Astrocyte (in vitro differentiated cells and primary cell): ENCODE results near the gene CCDC57. TPM values are rescaled to one million over a fixed set of nuclear protein-coding genes. Genes with fewer than 3 reads are reported as not detected.
"Not testable (repeated sequence)": the region's sequence is repeated elsewhere in the genome, so short reads cannot be mapped to it uniquely, and the experiment has no call there.

Experiments used
- DNase-seq: peaks from one replicate; pipeline ENCODE4 v3.0.0-alpha.2; 2010; ENCODE audit warnings: low read depth
- FAIRE-seq: peaks from 2 replicates; lab custom pipeline; 2011; peaks lifted over from hg19 to GRCh38; lab: Jason Lieb, UNC
- H2AFZ ChIP-seq: 2 replicates; pipeline ENCODE4 v1.6.0; 2012; ENCODE audit warnings: low read depth, low read length, inconsistent platforms
- H3K27ac ChIP-seq: 2 replicates; pipeline ENCODE4 v1.5.1; 2011; ENCODE audit warnings: low read depth, low read length, inconsistent platforms
- H3K27me3 ChIP-seq: 2 replicates; pipeline ENCODE4 v1.6.0; 2011; ENCODE audit warnings: low read length, inconsistent platforms; ENCODE audit not compliant: insufficient read depth
- H3K36me3 ChIP-seq: 2 replicates; pipeline ENCODE4 v1.5.1; 2011; ENCODE audit warnings: low read length, inconsistent platforms; ENCODE audit not compliant: insufficient read depth
- H3K4me1 ChIP-seq: 2 replicates; pipeline ENCODE4 v1.5.1; 2011; ENCODE audit warnings: low read length, inconsistent platforms; ENCODE audit not compliant: insufficient read depth
- H3K4me2 ChIP-seq: 2 replicates; pipeline ENCODE4 v1.6.0; 2012; ENCODE audit warnings: low read length, inconsistent platforms
- H3K4me3 ChIP-seq: 2 replicates; pipeline ENCODE4 v1.5.1; 2011; ENCODE audit warnings: low read depth, mild to moderate bottlenecking, low read length, inconsistent platforms; ENCODE audit not compliant: insufficient read depth
- H3K79me2 ChIP-seq: 2 replicates; pipeline ENCODE4 v1.6.0; 2012; ENCODE audit warnings: mild to moderate bottlenecking, low read length, inconsistent platforms; ENCODE audit not compliant: insufficient read depth
- H3K9ac ChIP-seq: 2 replicates; pipeline ENCODE4 v1.6.0; 2012; ENCODE audit warnings: mild to moderate bottlenecking, low read length, inconsistent platforms
- H3K9me3 ChIP-seq: 2 replicates; pipeline ENCODE4 v1.5.1; 2012; ENCODE audit warnings: low read depth, mild to moderate bottlenecking, low read length, inconsistent platforms; ENCODE audit not compliant: insufficient read depth
- H4K20me1 ChIP-seq: 2 replicates; pipeline ENCODE4 v1.6.0; 2012; ENCODE audit warnings: low read length, inconsistent platforms; ENCODE audit not compliant: insufficient read depth
- H3K27ac Mint-ChIP-seq: one replicate; pipeline ENCODE4 v1.8.0; 2021; ENCODE audit warnings: mild to moderate bottlenecking, mixed read lengths; ENCODE audit not compliant: unreplicated experiment
- H3K27me3 Mint-ChIP-seq: one replicate; pipeline ENCODE4 v1.8.0; 2021; ENCODE audit warnings: low read depth, mixed read lengths; ENCODE audit not compliant: unreplicated experiment
- H3K36me3 Mint-ChIP-seq: one replicate; pipeline ENCODE4 v1.8.0; 2021; ENCODE audit warnings: low read depth, mixed read lengths; ENCODE audit not compliant: unreplicated experiment
- H3K4me1 Mint-ChIP-seq: one replicate; pipeline ENCODE4 v1.8.0; 2021; ENCODE audit warnings: low read depth, mixed read lengths; ENCODE audit not compliant: unreplicated experiment
- H3K4me3 Mint-ChIP-seq: one replicate; pipeline ENCODE4 v1.8.0; 2021; ENCODE audit warnings: mild to moderate bottlenecking, moderate library complexity, mixed read lengths; ENCODE audit not compliant: unreplicated experiment
- H3K9me3 Mint-ChIP-seq: one replicate; pipeline ENCODE4 v1.8.0; 2021; ENCODE audit warnings: mild to moderate bottlenecking, mixed read lengths; ENCODE audit not compliant: unreplicated experiment
- EZH2 ChIP-seq: IDR thresholded peaks from 2 replicates; pipeline ENCODE4 v1.6.1; 2012; ENCODE audit warnings: mild to moderate bottlenecking, low read length, inconsistent platforms; ENCODE audit not compliant: insufficient read depth
- total RNA-seq: library from RNA; stranded (reverse); gene quantifications from 2 replicates; pipeline ENCODE4 v1.2.1, GENCODE V29; 2021
- TF ChIP-seq, protein P1 (sequence below): IDR thresholded peaks from 2 replicates; pipeline ENCODE4 v1.5.1; 2011; ENCODE audit warnings: low read depth, mild to moderate bottlenecking, inconsistent platforms, low read length, moderate library complexity; ENCODE audit not compliant: insufficient read depth

Gene CCDC57
- total RNA-seq, 1 donor from 2014 or later, result 20.4 TPM

DNA sequence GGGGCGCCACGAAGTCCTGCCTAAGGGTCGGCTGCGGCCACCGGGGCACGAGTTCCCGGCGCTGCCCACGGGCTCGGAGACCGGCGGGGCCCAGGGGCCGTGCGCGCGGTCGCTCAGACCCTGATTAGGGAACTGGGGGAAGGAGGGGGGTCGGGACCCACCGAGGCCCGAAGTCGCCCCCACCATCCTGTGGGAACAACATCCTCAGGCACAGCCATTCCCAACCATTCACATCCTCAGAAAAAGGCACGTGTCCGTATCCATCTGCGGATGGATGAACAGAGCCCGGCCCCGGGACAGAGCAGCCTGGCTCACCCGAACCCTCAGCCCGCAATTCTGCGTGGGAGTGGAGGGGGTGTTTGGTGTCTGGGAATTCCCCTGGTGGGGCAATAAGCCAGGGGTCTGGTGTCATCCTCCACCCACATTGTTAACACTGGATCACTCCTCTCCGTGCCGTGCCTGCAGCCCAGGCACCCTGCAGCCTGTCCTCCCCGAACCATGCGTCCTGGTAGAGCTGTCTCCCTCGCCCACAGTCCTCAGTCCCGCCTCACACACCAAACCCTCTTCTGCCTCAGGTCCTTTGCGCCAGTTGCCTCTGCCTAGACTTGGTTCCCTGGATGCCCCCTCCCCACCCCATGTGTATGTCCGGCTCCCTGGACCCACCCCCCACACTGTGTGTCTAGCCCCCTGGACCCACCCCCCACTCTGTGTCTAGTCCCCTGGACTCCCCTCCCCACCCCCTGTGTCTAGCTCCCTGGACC, 789 bp upstream of the CCDC57 start:
- peak overlapping the region; percentile 69 for H3K4me3 ChIP-seq
- H3K36me3 ChIP-seq, result no peaks in the 10 kb centered on the region
- H3K79me2 ChIP-seq, result peaks cover 12% of the 10 kb centered on the region
- peak overlapping the region; percentile 81 for H3K27ac ChIP-seq
- H3K9ac ChIP-seq, result peak overlapping the region; percentile 85
- Mint-ChIP-seq H3K4me3 (peak overlapping the region; percentile 84), H3K36me3 (no peaks in the 10 kb centered on the region), H3K27me3 (no peaks in the 10 kb centered on the region), H3K9me3 (no peaks in the 10 kb centered on the region), H3K27ac (peak overlapping the region; percentile 47), H3K4me1 (peaks cover 13% of the 10 kb centered on the region)
- FAIRE-seq (no peak), DNase-seq (peak; percentile 72)
- no peaks in the 10 kb centered on the region for H3K9me3 ChIP-seq
- no peaks in the 10 kb centered on the region for H4K20me1 ChIP-seq
- no peak for TF ChIP-seq EZH2
- TF ChIP-seq, protein P1, sequence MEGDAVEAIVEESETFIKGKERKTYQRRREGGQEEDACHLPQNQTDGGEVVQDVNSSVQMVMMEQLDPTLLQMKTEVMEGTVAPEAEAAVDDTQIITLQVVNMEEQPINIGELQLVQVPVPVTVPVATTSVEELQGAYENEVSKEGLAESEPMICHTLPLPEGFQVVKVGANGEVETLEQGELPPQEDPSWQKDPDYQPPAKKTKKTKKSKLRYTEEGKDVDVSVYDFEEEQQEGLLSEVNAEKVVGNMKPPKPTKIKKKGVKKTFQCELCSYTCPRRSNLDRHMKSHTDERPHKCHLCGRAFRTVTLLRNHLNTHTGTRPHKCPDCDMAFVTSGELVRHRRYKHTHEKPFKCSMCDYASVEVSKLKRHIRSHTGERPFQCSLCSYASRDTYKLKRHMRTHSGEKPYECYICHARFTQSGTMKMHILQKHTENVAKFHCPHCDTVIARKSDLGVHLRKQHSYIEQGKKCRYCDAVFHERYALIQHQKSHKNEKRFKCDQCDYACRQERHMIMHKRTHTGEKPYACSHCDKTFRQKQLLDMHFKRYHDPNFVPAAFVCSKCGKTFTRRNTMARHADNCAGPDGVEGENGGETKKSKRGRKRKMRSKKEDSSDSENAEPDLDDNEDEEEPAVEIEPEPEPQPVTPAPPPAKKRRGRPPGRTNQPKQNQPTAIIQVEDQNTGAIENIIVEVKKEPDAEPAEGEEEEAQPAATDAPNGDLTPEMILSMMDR, result no peak
- peak overlapping the region; percentile 91 for H3K4me2 ChIP-seq
- H3K4me1 ChIP-seq, result peaks cover 45% of the 10 kb centered on the region
- H3K27me3 ChIP-seq, result no peaks in the 10 kb centered on the region
- peak overlapping the region; percentile 67 for H2AFZ ChIP-seq

DNA sequence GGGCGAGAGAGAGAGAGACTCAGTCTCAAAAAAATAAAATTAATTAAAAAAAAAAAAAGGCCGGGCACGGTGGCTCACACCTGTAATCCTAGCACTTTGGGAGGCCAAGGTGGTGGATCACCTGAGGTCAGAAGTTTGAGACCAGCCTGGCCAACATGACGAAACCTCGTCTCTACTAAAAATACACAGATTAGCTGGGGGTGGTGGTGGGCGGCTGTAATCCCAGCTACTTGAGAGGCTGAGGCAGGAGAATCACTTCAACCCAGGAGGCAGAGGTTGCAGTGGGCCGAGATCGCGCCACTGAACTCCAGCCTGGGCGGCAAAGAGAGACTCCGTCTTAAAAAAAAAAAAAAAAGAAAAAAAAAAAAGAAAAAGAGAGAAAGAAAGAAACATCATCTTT, 2.0 kb downstream of the CCDC57 start:
- Histone ChIP-seq H3K79me2 (peaks cover 12% of the 10 kb centered on the region), H3K4me1 (peaks cover 22% of the 10 kb centered on the region)
- not testable (repeated sequence) for H3K9ac ChIP-seq, H3K36me3 Mint-ChIP-seq, H2AFZ ChIP-seq, H3K4me2 ChIP-seq, H3K27ac Mint-ChIP-seq, H3K36me3 ChIP-seq, FAIRE-seq, H3K4me3 Mint-ChIP-seq, DNase-seq, H3K9me3 Mint-ChIP-seq, H3K27ac ChIP-seq, H3K4me3 ChIP-seq, H3K9me3 ChIP-seq, H4K20me1 ChIP-seq, H3K27me3 Mint-ChIP-seq, H3K27me3 ChIP-seq
- peaks cover 12% of the 10 kb centered on the region for H3K4me1 Mint-ChIP-seq

DNA sequence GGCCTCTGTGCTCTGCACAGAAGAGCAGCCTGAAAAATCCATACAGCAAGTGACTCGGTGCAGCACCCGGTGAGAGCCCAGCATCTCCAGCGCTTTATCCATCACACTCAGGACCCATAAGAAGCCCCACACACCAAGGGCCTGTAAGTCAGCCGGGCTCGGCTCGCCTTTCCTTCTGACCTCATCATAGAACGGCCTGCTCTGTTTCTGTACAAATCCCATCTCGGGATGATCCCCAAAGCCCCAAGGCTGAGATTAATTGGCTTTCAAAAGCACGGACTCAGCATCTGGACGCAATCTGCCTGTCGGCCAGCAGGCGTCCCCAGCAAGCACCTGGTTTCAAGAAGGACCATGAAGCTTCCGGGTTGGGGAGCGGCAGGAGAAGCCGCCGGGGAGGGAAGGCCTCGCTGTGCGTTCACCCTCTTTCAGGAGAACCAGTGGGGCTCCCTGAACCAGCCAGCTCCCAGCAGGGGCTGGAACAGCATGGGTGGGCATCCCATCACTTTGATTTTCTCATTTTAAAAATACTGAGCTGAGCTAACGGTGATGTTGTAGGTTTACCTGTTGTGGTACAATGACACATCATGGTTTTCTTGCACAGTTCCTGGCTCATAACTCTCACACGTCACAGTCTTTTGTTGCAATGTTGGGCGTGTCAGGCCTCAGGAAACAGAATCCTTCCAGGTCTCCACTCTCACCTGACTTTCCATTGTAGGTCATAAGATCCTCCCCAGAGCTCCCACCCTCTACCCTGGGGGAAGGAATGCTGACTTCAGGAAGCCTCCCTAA, 6.7 kb downstream of the CCDC57 start:
- H3K27ac Mint-ChIP-seq, result peak overlapping the region; percentile 55
- DNase-seq, result peak; percentile 67
- H3K4me3 ChIP-seq, result no peak overlapping the region
- peaks cover 5% of the 10 kb centered on the region for H3K36me3 Mint-ChIP-seq
- H2AFZ ChIP-seq, result peak overlapping the region; percentile 49
- peak overlapping the region; percentile 50 for H3K4me2 ChIP-seq
- TF ChIP-seq EZH2, result no peak
- TF ChIP-seq, protein P1, result peak; percentile 84
- no peaks in the 10 kb centered on the region for H3K27me3 ChIP-seq
- H3K9ac ChIP-seq, result peak overlapping the region; percentile 28
- H3K4me1 Mint-ChIP-seq, result peaks cover 13% of the 10 kb centered on the region
- no peaks in the 10 kb centered on the region for H3K9me3 ChIP-seq
- no peak overlapping the region for H3K27ac ChIP-seq
- no peak for FAIRE-seq
- H3K27me3 Mint-ChIP-seq, result no peaks in the 10 kb centered on the region
- H3K79me2 ChIP-seq, result peaks cover 7% of the 10 kb centered on the region
- H4K20me1 ChIP-seq, result peaks cover 27% of the 10 kb centered on the region
- H3K4me1 ChIP-seq, result peaks cover 16% of the 10 kb centered on the region
- no peaks in the 10 kb centered on the region for H3K9me3 Mint-ChIP-seq
- H3K4me3 Mint-ChIP-seq, result no peak overlapping the region
- H3K36me3 ChIP-seq, result peaks cover 2% of the 10 kb centered on the region
